NCI-H345 (cell line): ENCODE measurements around the gene PLD1.
"Not testable (repeated sequence)": the region's sequence is repeated elsewhere in the genome, so short reads cannot be mapped to it uniquely, and the experiment has no call there.

Experiments
- DNase-seq: peaks from one replicate; lab custom pipeline; 2025; lab: John Stamatoyannopoulos, UW

Gene PLD1

DNA sequence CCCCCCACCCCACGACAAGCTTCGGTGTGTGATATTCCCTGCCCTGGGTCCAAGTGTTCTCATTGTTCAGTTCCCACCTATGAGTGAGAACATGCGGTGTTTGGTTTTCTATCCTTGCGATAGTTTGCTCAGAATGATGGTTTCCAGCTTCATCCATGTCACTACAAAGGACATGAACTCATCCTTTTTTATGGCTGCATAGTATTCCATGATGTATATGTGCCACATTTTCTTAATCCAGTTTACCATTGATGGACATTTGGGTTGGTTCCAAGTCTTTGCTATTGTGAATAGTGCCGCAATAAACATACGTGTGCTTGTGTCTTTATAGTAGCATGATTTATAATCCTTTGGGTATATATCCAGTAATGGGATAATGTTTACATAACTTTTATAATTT lies 4.4 kb upstream of the PLD1 start:
- DNase-seq, result not testable (repeated sequence)

DNA sequence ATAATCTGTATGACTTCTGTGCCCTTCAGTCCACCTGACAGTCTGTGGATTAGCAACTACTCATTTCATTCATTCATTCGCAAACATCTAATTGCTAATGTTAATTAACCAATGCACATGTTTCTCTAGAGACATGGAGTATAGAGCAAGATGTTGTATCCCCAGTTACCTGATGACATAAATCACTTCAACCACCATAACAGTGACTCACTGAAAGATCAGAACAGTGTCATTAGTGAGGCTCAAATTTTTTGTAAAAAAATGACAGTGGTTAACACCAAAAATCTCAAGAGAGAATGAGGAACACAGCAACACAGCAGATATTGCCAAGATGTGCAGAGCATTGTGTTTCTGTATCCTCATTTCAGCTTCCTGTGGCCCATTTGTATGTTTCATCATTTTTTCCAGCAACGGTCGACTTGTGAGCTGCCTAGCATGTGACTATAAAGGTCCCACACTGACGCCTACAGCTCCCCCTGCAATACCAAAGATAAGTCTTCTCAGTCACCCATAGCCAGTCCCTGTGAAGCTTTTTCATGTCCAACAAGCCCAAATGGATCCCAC lies 3.7 kb upstream of the PLD1 start:
- no peak for DNase-seq

DNA sequence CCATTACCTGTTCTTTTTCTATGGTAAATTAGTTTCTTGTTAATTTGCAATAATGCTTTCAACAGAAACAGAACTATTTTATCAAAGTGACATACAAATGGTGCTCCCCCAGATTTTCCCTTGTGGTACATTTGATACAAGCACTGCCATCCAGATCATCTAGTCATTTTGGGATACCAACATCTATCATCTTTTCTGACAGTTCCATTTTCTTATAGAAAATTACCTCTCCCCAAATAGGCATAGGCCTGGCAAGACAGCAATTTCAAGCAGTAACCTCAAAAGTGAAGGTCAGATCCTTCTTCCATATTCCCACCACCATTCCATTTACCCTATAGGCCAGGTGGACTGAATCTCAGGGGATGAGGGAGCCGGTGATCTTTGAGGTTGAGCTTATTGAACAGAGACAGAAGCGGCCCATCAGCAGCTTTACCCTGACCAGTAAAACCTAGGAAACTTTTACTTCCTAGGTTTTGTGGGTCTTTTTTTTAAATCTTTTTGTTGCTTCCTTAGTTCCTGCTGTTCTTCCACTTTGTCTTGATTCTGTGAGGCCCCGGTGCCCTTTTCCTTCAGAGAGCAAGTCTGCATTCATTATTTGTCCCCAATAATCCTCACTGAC lies 3.1 kb upstream of the PLD1 start:
- no peak for DNase-seq

DNA sequence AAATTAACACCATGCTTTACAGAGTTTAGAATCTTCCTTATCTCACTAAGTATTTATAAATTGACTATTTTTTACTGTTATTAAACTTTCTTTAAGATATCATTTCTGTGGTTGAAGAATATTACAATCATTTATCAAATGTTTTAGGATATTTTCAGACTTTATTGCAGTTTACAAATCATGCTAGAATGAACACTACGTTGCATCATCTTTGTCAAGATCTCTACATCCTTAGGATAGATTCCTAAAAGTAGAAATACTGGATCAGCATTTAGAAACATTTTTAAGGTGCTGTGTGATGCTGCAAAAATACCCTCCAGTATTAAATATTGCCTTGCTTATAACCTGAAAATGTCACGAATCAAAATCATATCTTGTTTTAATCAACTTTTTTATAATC lies 2.5 kb upstream of the PLD1 start:
- no peak for DNase-seq

DNA sequence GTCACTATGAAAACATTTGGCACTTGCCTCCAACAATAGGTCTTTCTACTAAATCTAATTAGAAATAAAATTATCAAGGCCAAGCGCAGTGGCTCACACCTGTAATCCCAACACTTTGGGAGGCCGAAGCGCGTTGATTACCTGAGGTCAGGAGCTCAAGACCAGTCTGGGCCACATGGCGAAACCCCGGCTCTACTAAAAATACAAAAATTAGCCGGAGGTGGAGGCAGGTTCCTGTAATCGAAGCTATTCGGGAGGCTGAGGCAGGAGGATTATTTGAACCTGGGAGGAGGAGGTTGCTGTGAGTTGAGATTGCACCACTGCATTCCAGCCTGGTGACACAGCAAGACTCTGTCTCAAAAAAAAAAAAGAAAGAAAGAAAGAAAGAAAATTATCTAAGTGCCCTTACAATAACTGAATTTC lies 1.6 kb upstream of the PLD1 start:
- DNase-seq, result no peak

DNA sequence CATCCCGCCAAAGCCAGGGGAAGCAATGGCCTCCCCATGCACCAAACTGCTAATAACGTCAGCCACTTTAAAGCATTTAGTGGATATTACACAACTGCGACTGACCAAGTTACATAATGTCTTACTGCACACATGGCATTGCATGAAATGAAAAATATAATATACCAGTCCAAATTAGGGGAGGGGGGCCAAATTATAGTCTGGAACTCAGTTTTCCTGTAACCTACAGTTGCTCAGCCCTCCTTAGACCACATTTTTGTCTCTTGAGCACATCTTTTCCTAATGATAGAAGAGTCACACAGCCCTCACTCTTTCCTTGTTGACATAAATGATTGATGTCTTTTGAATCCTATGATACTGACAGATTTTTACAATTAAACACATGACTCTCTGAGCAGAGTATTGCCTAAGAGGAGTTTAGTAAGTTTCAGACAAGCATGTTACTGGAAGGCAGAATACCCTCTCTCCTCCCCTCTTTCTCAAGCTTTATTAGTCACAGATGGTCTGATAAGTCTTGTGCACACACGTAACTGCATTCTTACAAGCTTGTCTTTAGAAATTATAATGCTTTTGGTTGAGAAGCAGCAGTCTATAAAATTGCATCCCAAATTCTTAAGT lies 1.1 kb upstream of the PLD1 start:
- DNase-seq, result no peak

DNA sequence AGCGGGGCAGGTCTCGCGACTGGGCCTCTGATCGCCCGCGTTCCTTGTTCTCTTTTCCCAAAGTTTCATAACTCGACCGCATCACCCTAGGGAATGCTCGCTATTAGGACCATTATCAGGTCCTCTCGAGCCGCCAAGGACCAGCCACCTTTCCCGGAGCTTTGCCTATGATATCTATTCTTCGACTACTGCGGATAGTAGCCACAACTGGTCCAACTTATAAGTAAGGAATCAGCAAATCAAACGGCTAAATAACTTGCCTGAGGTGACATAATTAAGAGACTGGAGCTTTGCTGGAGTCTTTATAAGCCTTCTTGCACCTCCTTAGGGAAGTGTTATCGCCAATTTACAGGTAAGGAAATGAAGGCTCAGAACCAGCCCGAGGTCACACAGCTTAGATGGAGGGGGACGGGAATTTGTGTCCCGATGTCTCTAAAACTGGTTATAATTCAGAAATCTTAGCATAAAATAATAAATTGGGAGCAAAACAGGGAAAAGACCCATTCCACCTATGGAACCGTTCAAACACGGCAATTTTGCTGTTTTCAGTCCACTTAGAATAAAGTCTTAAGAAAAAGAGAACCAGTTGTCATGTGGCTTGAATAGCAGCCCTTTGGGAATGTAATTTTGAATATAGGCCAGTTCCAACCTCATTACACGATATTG lies 479 bp upstream of the PLD1 start:
- no peak for DNase-seq

DNA sequence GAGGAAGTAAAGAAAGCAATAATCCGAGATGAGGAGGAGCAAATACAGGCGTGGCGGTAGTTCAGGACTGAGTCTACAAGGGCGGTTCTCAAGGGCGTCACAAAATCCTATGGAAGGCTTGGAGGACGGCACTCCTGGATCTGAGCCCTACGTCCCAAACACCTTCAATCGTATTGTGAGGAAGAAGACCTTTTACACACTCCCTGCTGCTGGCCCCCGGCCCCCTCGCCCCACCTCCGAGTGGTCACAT lies 747 bp downstream of the PLD1 start:
- DNase-seq, result no peak

DNA sequence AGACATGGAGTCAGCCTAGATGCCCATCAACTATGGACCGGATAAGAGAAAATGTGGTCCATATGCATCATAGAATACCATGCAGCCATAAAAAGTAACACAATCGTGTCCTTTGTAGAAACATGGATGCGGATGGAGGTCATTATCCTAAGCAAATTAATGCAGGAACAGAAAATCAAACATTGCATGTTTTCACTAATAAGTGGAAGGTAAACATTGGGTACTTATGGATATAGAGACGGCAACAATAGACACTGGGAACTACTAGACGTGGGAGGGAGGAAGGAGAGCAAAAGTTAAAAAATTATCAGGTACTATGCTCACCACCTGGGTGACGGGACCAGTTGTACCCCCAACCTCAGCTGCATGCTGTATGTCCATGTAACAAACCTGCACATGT lies 2.5 kb downstream of the PLD1 start:
- DNase-seq, result no peak

DNA sequence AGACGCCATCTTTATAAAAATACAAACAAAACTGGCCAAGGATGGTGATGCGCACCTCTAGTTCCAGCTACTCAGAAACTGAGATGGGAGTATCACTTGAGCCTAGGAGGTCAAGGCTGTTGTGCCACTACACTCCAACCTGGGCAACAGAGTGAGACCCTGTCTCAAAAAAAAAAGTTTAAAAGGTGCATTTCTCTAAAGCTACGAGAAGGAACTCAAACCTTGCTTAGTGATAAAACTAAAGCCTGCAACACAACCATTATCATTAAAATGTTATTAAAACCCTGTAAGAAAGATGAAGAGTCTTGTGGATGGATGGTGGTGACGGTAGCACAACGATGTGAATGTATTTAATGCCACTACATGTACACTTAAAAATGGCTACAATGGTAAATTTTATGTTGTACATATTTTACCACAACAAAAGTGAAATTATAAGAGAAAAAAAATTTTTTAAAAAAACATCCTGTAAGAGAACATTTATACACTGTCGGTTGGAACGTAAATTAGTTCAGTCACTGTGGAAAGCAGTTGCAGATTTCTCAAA lies 3.1 kb downstream of the PLD1 start:
- DNase-seq, result no peak

DNA sequence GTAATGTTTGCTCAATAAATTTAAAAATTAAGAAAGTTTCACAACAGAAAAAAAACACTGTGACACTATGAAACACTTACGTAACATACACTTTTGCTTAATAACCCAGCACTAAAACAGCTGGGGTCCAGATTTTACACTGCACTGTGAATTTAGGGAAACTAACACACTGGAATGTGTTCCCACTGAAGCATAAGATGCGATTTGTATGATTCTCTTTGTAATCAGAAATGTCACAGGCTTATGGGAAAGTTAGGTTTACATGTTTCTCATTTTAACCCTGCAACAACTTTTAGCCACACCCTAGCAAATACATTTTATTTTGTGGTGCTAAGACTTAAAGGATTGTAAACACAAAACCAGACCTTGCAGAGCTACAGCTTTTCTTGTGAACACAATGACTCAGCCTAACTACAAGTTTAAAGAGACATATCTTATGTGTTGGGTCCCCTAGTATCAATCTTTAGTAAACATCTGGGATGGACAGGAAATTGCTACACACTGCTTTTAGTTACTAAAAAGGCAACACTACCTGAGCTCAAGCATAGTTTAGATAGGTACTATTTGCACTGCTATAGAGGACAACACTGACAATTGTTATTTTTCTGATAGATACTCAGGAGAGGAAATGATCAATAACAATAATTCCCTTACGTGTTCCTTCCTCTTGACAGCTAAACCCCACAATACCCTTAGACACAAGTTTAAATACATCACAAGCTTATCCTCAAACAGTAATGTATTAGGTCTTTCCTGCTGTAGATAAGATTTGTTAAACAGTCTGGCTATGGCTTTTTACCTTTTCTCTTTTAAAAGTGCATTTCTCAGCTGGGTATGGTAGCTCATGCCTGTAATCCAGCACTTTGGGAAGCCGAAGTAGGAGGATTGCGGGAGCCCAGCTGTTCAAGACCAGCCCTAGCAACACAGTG lies 3.8 kb downstream of the PLD1 start:
- no peak for DNase-seq

DNA sequence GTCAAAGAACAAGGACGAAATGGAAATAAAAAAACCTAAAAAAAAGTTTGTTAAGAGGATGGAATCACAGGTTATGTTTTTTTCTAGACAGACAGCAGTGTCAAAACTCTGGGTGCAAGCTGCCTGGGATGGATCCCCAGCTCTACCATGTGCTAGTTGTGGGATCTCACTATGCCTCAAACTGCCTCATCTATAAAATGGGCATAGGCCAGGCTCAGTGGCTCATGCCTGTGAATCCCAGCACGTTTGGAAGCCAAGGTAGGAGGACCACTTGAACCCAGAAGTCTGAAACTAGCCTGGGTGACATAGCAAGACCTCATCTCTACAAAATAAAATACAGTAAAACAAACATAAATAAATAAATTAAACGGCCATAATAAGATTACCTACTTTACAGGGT lies 4.6 kb downstream of the PLD1 start:
- DNase-seq, result no peak

DNA sequence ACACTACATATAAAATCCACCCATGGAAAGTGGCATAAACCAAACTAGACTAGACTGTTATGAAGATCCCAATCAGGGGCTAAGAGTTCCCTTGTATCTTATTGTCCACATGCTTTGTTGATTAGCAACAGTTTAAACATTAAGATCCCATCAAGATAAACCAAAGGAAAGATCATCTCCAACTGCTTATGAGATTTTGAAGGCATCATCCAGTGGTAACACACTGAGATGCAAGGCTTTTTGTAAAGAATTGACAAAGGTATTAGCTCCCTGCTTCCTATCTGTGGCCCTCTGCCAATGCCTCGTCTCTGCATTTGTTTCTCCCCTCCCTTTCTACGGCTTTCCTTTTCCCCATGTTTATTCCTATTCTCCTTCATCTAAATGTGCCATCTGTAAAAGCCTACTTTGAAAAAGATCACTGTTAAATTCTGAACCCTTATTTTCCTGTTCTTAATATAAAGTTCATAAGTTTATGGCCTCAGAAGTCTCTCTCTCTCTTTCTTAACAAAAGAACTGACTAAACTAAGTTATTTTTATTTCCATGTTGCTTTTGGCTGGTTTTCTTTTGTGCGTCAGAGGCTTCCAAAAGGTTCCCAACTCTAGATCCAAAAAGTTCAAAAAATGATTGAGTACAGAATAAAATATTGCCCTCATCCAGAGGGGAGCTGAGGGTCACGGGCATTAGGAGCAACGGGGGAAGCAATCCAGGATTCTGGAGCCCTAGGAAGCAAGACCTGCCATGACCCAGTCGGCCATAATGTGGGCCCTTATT lies 5.5 kb downstream of the PLD1 start:
- DNase-seq, result no peak

DNA sequence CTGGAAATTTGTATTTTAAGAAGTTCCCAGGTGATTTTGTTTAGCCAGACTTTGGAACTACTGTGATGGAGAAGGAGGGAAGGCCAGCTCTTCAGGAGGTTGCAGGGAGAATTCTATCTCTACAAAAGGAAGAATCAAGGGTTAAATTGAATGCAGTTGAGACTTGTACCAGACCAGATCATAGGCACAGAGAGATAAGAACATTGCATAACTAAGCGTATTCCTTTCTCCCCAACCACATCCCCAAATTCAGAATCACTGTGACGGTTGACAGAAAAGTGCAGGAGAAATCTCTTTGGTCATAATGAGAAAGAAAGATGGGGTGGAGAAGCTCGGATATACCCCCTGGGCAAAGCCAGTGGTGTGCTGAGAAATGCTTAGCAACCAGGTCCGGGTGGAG lies 7.2 kb downstream of the PLD1 start:
- DNase-seq, result no peak

DNA sequence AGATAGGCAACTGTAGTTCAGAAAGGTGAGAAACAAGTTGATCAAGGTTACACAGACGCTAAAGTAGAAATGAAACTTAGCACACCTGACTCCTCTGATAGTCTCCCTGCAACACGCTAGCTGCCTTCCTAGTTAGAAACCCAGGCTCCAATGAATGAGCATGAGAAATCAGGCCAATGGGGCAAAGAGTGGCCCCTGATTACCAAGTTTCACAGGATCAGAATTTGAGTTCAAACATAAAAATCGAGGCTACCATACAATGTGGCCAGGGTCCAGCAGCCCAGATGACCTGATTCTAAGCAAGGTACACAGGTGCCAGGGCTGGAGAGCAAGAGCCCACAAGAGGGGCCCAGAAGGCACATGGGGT lies 7.7 kb downstream of the PLD1 start:
- no peak for DNase-seq

DNA sequence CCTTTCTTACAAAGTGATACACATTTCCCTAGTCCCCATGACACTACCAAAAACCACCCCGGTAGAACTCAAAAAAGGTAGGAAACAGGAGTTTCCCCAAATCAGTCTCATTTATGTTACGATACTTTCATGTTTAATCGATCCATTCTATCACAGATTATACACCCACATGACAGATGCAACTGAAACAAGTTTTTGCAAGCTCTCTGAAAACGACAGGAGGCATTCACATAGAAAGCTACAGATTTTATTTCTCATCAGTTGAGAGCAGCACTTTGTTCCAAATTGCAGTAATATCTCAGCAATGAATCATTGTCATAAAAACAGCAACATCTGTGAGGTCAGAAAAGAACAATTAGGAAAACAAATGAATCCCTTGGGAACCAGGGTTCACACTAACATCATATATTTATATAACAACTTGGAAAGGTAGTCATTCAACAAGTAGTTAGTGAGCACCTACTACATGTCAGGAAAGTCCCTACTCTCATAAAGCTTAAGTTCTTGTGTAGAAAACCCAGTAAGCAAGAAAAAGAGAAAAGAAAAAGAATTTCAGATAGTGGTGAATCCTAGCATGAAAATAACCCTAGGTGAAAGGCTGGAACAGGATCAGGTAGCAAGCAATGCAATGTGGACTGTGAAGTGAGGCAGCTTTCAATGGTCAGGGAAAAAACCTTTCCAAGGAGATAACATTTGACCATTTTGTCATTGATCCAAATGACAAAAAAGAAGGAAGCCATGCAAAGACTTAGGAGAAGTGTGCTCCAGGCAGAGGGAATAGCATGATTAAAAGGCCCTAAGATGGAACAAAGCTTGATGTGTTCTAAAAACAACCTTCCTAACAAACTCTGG lies 8.3 kb downstream of the PLD1 start:
- DNase-seq, result no peak

DNA sequence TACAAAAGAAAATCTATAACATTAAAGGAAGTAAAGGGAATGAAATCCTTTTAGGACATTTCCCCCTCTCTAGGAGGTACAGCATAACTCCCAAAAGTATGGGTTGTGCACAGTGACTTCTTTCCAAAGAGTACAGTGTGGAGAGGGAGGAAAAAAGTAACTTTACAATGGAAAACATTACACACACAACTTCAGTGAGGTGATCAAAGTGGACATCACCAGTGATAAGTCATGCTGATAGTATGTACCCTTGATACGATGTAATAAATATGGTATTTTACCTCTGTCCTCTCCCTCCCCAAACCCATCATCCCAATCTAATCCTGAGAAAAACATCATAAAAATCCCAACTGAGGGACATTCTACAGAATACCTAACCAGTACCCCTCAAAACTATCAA lies 10.8 kb downstream of the PLD1 start:
- no peak for DNase-seq

DNA sequence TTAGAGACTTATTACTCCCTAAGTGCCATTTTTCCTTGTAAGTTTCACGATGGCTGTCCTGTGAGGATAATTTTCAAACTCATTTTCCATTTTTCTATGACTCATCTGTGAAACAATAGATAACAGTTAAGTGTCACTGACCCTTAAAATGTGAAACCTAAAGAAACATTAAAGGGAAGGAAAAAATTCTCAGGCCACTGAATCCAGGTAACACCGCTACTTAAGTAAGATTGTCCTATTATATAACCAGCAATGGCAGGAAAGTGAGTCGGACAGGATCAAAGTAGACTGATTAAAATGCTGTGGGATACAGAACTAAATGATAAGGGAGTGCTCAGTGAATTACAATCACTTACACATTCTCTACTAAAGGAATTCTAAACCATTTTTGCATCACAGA lies 12.4 kb downstream of the PLD1 start:
- no peak for DNase-seq

DNA sequence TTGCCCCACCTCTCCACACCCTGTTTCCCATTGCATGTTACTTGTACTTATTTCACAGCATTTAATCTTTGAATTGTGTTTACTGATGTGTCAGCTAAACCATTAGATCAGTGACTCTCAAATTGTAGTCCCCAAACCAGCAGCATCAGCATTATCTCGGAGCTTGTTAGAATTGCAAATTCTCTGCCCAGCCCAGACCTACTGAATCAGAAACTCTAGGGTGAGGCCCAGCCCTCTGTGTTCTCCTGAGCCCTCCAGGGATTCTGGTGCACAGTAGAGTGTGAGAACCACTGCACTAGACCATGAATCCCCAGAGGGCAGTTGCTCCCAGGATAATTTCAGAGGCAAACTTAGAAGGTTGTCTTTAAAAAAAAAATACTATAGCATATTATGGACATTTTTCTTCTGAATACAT lies 13.0 kb downstream of the PLD1 start:
- no peak for DNase-seq

DNA sequence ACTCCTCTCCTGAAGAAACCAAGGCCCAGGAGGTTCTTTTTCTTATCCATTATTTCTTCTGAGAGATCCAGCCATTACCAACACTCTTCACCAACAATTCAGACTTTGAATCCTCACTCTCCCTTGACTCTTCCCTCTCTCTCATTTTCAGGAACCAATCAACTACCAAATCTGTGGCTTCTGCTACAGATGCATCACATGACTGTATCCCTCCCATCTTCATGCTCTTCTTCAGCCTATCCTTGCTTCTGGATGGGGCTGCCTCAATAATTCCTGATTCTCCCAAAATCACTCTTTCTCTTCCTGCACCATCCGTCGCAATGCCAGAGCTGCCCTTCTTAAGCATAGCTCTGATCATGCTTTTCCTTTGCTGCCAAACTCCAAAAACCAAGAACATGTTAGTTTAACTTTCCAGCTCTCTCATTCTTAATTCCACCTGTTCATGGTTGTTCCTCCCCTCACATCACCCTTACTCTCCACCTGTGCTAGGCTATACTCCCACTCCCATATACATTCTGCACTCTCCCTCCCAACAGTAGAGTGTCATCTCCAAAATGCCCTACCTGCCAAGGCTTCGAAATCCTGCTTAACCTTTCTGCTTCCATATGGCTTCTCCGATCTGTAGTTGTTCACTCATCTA lies 13.5 kb downstream of the PLD1 start:
- no peak for DNase-seq
